GM21360 (cell line): ENCODE measurements around the gene PPIB.

ENCODE experiments used
- ATAC-seq: cut with Tn5 transposase; IDR thresholded peaks from one replicate; pipeline ENCODE4 v1.9.1; 2021; ENCODE audit warnings: mild to moderate bottlenecking, moderate library complexity; ENCODE audit not compliant: unreplicated experiment

PPIB gene

DNA sequence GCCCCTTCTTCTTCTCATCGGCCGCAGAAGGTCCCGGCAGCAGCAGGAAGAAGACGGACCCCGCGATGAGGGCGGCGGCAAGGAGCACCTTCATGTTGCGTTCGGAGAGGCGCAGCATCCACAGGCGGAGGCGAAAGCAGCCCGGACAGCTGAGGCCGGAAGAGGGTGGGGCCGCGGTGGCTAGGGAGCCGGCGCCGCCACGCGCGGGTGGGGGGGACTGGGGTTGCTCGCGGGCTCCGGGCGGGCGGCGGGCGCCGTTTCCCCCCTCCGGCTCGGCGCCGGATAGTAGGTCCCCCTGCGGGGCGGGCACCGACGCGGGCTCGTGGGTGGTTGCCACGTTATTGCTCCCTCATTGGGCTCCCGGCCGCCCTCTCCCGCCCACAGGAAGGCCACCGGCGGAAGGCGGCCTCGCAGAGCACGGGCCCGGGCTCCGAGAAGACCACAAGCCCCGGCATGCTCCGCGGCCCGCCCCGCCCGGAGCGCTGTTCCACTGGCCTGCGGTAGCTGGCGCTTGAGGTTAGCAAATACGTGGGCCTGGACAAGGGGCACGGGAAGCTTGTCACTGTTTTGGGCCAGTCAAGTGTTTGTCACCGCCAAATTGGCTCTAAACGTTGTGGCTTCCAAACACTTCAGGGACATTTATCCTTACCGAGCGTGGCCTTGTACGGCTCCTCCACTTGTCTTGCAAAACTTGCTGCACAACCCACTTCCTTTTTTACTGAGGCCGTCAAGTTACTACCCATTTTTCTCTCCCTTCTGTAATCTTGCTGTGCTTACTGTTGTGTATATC lies at the start of gene PPIB:
TSS of gene PPIB (minus strand) at position 154 of the 790 bp plus-strand sequence. CDS start at position 118, 36 bp downstream.
- peak; percentile 88 for ATAC-seq

DNA sequence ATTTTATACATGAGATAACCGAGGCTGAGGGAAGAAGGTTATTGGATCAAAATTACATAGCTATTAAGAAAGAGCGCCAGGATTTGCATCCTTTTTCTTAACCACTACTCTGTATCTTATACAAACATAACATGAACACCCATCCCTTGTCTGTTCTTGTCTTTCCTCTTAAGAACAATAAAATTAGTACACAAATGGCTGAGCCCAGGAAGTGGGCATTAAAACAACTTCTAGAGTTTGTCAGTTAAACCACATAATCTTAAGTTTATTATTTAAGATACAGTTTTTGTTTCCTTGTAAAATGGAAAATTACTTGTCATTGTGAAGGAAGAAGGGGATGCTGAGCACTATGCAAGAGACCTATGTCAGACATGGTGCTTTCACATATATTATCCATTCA lies 48.9 kb upstream of the PPIB start:
- no peak for ATAC-seq

GRCh38 chr15:64210371-64210770 lies 47.5 kb upstream of the PPIB start:
- ATAC-seq, result no peak

DNA sequence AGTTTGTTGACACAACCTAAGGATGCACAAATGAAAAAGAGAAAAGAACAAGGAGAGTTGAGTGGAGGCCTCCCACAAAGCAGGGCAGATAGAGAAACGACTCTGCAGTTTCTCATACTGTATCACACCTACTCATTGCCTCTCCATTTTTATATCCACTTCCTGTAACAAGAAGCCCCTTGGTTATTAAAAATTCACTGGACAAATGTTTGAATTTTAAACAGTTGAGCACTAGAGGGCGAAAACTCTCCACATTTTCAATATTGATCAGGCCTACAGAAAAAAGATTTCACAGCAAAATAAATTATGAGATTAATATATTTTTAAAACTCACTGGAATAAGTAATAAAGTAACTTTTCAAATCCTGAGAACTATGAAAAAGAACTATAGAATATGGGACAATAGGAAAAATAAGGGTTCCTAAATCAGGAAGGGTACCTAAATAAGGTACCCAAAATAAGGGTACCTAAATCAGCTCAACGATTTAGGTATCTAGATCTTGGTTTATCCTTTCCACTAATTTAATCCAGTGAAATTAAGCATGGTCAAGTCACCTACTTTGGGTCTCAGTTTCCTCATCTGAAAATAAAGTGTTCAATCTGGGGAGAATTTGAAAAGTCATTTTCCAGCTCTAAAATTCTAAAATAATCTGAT lies 47.0 kb upstream of the PPIB start:
- ATAC-seq, result no peak

DNA sequence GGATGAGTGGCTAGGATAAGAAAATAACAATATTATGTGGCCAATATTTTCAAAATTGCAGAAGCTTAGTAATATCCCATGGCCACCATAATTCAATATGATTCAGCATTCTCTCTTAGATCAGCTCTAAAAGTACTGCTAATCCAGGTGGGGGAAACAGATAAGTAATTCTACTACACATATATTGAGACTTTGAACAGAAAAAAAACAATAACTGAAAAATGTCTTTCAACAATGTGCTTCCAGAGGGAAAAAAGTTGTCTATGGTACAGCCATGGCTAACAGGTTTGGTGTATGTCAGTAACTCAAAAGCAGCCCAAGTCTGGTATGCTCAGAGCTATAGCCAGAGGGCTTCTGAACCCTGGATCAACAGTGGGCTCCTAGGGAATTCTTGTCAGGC lies 42.4 kb upstream of the PPIB start:
- ATAC-seq, result no peak

- ATAC-seq, result no peak
Observed at GRCh38 chr15:64197425-64197824, 34.6 kb upstream of the PPIB start.

- no peak for ATAC-seq
Observed at GRCh38 chr15:64193971-64194370, 31.1 kb upstream of the PPIB start.

DNA sequence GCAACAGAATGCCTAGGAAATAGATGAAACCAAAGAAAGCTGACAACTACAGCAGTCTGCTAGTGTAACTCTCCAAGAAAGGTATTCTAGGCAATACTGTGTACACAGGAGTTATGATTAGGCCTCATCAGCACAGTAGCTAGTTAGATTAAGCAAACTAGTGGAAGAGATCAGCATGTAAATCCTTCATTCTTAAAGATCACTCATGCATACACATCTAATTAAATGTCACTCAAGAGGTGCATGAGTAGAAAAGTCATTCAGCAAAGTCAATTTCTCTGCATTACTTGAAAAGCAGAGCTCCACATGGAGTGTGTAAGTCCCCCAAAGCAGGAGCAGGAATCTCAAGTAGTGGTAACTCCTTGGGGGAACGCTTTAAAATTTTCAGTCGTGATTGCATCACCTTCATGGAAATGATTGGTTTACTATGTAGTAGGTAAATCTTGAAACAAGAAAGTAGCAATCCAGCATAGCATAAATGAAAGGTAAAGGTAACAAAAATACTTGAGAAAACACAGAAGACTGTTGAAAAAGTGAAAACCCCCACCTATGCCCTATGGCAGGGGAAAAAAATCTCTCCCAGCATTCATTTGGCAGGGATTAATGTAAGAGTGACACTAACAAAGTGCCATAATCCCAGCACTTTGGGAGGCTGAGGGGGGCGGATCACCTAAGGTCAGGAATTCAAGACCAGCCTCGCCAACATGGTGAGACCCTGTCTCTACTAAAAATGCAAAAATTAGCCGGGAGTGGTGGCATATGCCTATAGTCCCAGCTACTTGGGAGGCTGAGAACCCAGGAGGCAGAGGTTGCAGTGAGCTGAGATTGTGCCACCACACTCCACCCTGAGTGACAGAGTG lies 29.4 kb upstream of the PPIB start:
- no peak for ATAC-seq

DNA sequence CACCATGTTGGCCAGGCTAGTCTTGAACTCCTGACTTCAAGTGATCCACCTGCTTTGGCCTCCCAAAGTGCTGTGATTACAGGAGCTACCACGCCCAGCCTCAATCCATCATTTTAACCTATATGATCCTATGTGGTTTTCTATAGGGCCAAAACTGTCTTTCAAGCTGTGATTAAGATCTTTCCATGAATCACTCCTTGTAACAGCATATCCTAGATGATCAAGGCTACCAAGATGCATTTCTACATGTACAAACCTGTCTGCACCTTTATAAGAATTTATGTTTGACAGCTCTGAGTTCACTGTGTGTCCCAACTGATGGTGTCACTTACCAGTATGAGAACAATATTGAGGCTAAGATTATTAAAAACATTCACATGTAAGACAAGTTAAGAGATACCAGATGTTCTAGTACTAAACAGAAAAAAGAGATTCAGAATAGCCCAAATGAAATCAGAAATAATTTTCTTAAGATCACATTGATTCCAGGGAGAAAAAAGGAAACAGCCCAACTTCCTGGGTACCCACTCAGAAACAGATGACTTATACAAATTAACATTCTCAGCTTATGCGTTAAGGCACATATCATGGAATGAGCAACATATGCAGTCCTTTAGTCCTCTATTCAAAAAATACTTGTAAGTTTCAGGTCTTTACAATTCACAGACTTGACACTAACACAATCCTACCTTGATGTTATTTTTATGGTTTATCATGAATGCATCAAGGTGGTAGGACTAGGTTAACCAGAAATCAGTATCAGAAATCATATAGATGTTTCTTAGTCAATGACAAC lies 24.8 kb upstream of the PPIB start:
- ATAC-seq, result no peak

DNA sequence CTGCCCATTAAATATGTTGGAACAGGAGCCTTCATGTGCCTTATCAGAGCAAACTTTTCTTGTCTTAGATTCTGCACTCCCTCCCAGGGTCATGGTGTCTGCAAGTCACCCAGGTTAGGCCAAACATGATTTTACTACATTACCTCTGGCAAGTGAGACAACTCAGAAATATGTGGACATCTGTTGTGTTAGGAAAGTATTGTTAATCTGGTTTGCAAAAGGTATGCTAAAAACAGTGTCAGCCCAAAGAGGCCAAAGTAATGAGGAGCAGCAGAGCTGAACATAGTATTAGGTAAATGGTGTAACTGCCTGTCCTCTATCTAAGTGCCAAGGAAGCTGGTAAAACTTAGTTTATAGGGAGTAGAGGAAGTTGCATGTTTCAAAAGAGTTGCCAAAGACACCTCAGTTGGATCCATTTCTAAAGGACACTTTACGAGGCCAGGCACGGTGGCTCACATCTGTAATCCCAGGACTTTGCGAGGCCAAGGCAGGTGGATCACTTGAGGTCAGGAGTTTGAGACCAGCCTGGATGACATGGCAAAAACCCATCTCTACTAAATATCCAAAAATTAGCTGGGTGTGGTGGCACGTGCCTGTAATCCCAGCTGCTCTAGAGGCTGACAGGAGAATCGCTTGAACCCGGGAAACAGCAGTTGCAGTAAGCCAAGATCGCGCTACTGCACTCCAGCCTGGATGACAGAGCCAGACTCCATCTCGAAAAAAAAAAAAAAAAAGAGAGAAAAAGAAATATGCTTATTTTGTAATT lies 22.5 kb upstream of the PPIB start:
- no peak for ATAC-seq

DNA sequence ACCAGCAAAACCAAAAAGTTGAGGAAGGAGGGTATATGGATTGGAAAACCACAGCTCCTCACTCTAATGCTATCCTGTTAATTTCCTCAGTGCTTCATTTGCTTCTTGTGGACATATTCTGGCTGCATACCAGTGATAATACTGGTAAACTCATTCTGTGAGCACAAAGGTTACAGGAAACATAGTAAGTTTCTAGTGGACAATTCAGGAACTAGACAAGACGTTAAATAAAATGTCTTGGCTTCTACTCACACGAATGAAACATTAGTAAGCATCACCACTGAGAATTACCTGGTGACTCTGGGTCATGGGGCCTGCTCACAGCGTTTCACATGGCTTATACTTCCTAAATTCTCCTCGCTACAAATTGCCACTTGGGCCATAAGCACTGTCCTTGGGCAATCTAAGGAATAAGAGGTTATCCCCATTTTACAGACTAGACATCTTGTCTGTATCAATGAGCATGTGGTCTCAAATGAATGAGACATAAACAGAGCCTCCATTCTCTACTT lies 20.1 kb upstream of the PPIB start:
- no peak for ATAC-seq

DNA sequence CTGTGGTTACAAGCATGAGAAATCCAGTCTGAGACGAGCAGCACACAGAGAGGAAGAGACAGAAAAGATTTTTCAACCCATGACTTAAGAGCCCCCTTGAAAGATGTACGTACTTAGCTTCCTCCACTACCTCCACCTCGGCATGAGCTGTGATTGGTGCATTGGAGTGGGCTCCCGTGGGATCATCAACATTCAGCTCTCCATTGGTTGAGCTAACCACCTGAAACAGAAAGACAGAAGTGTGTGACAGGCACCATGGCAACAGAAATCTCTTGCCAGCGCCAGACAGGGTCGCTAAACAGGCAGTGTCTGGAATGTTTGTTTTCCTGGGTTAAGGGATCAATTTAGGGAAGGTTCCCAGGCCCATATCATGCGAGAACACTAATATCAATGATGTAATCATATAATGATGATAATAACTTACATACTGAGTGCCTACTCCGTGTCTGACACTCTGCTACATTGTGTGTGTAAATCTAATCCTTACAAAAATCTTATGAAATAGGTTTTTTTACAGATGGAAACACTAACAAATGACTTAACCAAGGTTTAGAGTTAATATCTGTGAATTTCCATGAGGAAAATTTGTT lies 17.5 kb upstream of the PPIB start:
- ATAC-seq, result no peak

DNA sequence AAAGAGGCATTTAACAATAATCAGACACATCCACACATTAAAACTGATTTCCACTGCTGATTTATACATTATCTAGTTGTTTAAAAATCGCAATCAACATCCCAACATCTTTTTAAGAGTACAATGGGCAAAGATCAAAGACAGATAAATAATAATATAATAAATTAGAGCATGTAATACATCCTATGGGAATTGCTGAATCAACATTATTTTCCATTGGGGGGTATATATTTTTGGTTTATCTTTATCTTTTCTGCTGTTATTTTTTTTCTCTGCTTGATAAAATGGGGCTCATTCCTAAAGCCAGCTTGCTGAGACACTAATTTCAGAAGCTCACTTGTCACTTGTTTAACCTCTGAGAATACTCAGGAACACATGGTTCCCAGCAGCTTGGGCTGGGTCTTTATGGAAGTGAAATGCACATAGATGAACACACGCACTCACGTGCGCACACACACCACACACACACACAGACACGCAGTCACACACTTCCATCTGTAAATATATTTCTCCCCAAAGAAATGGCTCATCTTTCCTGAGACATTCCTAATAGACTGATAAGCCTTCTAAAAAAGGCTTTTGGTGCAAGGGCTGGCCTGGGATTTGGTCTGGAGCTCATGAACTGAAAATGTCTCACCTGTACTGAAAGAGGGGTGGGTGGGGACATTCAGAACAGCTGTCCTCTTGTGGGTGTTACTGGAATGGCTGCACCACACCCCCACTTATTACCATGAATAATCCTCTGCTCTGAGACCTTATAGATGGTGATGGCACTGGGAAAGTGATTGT lies 3.5 kb upstream of the PPIB start:
- ATAC-seq, result no peak

DNA sequence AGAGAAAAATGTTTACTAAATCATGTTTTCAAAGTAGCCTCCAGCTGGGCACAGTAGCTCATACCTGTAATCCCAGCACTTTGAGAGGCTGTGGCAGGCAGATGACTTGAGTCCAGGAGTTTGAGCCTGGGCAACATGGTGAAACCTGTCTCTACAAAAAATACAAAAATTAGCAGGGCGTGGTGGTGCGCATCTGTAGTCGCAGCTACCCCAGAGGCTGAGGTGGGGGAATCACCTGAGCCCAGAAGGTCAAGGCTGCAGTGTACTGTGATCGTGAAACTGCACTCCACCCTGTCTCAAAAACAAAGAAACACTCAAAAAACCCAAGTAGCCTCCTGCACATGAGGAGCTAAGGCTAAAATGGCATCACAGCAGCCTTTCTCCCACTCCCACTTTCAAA lies 1.6 kb upstream of the PPIB start:
- ATAC-seq, result no peak

DNA sequence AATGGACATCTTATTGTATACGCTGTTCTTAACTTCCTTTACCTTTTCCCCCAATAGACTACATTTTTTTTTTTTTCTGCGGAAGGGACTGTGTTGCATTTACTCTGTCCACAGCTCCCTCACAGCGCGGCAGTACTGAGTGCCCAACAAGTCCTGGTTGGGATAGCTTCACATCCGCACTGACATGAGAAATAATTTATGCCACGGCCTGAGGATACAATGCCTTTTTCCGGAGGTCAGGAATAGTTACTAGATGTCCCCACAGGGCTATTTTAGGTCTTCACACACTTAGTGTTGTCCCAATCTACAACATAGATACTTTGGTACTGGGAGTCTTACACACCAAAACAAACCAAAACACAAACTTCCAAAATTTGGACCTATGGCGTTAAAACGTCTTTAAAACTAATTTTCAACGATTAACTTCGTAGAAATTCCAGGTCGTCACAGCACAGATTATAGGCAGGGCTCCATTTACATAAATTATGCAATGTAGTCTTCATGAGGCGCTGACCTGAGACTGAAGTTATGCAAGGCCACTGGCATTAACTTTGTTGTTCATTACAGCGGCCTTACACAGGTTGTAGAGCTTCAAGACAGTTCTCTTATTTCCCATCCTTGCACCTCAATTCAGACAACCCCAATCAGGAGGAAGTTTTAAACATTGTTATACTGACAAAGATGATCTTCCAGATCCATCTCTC lies 989 bp upstream of the PPIB start:
- no peak for ATAC-seq

- ATAC-seq, result peak; percentile 16
Observed at GRCh38 chr15:64162478-64162868, 349 bp downstream of the PPIB start.

GRCh38 chr15:64161688-64162477 lies 939 bp downstream of the PPIB start:
- ATAC-seq, result no peak
